Kidney (tissue), 14 donors: ENCODE measurements around the gene PPP2R3C. TPM values are rescaled to one million over a fixed set of nuclear protein-coding genes. Genes with fewer than 3 reads are reported as not detected.
A peak's percentile ranks its signal among the peaks of the same experiment; 100 is the strongest.

ENCODE experiments used
- DNase-seq, 5 donors: peaks; one replicate each; pipeline ENCODE4 v3.0.0-alpha.2; 2013 to 2020
- FAIRE-seq: peaks from 2 replicates; lab custom pipeline; 2012; peaks lifted over from hg19 to GRCh38; lab: Jason Lieb, UNC
- H3K27ac ChIP-seq, 2 donors: one replicate each; pipeline ENCODE4 v1.7.0; 2013; ENCODE audit warnings: low read depth in 2 of 2, low read length in 2 of 2, inconsistent platforms in 1 of 2
- H3K27me3 ChIP-seq: one replicate; pipeline ENCODE4 v1.7.1; 2013; ENCODE audit warnings: low read length, inconsistent platforms; ENCODE audit not compliant: control insufficient read depth, insufficient read depth
- H3K36me3 ChIP-seq, 3 donors: one replicate each; pipeline versions ENCODE4 v1.7.0 to v1.7.1; 2013; ENCODE audit warnings: low read length in 3 of 3, control low read depth in 1 of 3, inconsistent platforms in 1 of 3; ENCODE audit not compliant: insufficient read depth in 3 of 3, control insufficient read depth in 2 of 3
- H3K4me1 ChIP-seq, 3 donors: one replicate each; pipeline versions ENCODE4 v1.7.0 to v1.7.1; 2013; ENCODE audit warnings: low read length in 3 of 3, inconsistent platforms in 1 of 3, low read depth in 1 of 3; ENCODE audit not compliant: control insufficient read depth in 2 of 3, insufficient read depth in 2 of 3
- H3K4me3 ChIP-seq, 3 donors: one replicate each; pipeline versions ENCODE4 v1.7.0 to v1.8.1; 2013; ENCODE audit warnings: low read length in 3 of 3, control low read depth in 1 of 3, inconsistent platforms in 1 of 3
- H3K9ac ChIP-seq, 3 donors: one replicate each; pipeline versions ENCODE4 v1.7.0 to v1.7.1; 2013; ENCODE audit warnings: low read length in 3 of 3, control low read depth in 1 of 3, inconsistent platforms in 1 of 3
- H3K9me3 ChIP-seq, 3 donors: one replicate each; pipeline versions ENCODE4 v1.7.0 to v1.7.1; 2013; ENCODE audit warnings: low read length in 3 of 3, control low read depth in 1 of 3, inconsistent platforms in 1 of 3; ENCODE audit not compliant: control insufficient read depth in 2 of 3, insufficient read depth in 1 of 3
- intact Hi-C: fragments of 100-400 bp; cut with DNase I; formaldehyde crosslinking; loops from one replicate; pipeline ENCODE4 v1.11.1; 2022
- polyA plus RNA-seq: library from polyadenylated mRNA; stranded (reverse); fragments of 350-450 nt; fragmentation: Illumina TruSeq; extraction: RNeasy Lipid Tissue Mini Kit (QIAGEN cat#74804); gene quantifications from one replicate; pipeline ENCODE4 v1.2.3, GENCODE V29; 2014; ENCODE audit warnings: low read depth, low replicate concordance; ENCODE audit not compliant: insufficient read depth
- total RNA-seq: library from RNA; stranded (reverse); fragmentation: NEBNext Ultra II Directional; extraction: Animal tissue kit (Norgen Biotek cat#: 25700); gene quantifications from one replicate; pipeline ENCODE4 v1.2.1, GENCODE V29; 2021
- TF ChIP-seq, protein P1 (sequence below): IDR thresholded peaks from 3 replicates; pipeline ENCODE4 v1.5.1; 2012; ENCODE audit warnings: mild to moderate bottlenecking, moderate library complexity, borderline replicate concordance; ENCODE audit not compliant: insufficient read depth; ENCODE audit errors: extremely low read depth
- donor health status: control.
- donor health status: control.
- donor health status: control.
- donor health status: control.
- donor health status: control.
- donor health status: DM: yes; HTN: yes; CAD: no.
- donor health status: Normal renal cell carcinoma (clear cell type).

PPP2R3C gene
- total and polyA plus RNA-seq, 2 donors from 2014 or later, result 24.8 to 33.7 TPM

DNA sequence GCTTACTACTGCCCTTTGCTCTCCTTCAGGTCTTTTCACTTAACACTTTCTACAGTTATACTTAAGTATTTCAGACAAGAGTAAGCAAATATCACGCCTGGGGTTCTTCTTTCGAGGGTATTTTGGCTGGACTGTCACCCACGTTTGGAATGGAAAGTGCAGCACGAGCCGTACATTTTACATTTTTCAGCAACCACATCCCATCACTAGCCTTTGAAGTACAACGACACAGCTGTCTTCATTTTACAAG is 76.1 kb downstream of the PPP2R3C start:
- no peak for FAIRE-seq

DNA sequence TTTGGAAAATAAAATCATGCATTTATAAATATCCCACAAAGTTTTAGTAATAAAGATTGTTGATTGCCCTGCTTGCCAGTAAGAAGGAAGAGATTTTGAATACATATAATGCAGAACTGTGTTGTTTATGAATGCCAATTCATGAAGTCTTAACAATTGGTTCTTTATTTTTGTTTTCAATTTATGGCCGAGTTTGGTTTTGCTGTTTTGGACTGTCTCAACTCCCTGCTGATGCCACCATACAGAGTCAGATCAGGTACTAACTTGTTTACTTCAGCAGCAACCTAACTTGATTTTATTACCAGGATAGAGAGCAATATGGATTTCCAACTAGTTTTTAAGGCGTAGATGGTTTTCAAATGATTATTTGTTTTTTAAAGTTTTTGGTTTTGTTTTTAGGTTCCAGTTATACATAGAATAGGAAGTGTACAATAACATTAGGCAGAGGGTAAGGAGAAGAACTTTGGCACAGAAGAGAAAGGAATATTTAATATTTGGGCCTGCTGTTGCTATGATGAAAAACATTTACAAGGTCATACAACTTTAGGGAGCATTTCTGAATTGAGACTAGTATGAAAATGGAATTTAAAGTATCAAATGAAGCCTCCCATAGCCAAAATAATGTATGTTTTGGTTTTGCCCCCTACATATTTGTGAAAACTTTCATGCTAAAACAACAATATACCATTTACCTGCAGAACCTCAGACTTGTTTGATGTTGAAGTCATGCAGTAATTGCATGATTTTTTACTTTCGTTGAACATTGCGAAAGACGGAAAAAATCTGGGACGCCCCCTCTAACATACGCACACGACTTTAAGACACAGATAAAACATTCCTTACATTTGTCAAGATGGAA is 76.6 kb downstream of the PPP2R3C start:
- H3K27ac ChIP-seq, result peak overlapping the region; percentile 89 to 97
- peak overlapping the region; percentile 45 to 98 (median 90) for H3K9ac ChIP-seq
- H3K4me3 ChIP-seq, result peak overlapping the region; percentile 90 to 93 (median 91)
- H3K27me3 ChIP-seq, result no peaks in the 10 kb centered on the region
- no peak for FAIRE-seq
- no peaks in the 10 kb centered on the region for H3K36me3 ChIP-seq
- peak in 1 of 5 donors; percentile 12 for DNase-seq
- TF ChIP-seq, protein P1, sequence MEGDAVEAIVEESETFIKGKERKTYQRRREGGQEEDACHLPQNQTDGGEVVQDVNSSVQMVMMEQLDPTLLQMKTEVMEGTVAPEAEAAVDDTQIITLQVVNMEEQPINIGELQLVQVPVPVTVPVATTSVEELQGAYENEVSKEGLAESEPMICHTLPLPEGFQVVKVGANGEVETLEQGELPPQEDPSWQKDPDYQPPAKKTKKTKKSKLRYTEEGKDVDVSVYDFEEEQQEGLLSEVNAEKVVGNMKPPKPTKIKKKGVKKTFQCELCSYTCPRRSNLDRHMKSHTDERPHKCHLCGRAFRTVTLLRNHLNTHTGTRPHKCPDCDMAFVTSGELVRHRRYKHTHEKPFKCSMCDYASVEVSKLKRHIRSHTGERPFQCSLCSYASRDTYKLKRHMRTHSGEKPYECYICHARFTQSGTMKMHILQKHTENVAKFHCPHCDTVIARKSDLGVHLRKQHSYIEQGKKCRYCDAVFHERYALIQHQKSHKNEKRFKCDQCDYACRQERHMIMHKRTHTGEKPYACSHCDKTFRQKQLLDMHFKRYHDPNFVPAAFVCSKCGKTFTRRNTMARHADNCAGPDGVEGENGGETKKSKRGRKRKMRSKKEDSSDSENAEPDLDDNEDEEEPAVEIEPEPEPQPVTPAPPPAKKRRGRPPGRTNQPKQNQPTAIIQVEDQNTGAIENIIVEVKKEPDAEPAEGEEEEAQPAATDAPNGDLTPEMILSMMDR, result no peak
- intact Hi-C loops, result no loop called here
- peaks cover 0 to 5% (median 2%) of the 10 kb centered on the region in 3 donors for H3K4me1 ChIP-seq
- no peaks in the 10 kb centered on the region for H3K9me3 ChIP-seq

More for the DNA sequence above, 76.1 kb downstream of the PPP2R3C start:
- no peak for DNase-seq
- Histone ChIP-seq H3K9ac (peak overlapping the region; percentile 45 to 98 (median 90)), H3K4me3 (peak overlapping the region; percentile 90 to 93 (median 91)), H3K36me3 (no peaks in the 10 kb centered on the region), H3K4me1 (peaks cover 0 to 5% (median 2%) of the 10 kb centered on the region in 3 donors), H3K27me3 (no peaks in the 10 kb centered on the region), H3K27ac (peak overlapping the region; percentile 89 to 97), H3K9me3 (no peaks in the 10 kb centered on the region)
- intact Hi-C loops, result no loop called here
- TF ChIP-seq, protein P1, result no peak

DNA sequence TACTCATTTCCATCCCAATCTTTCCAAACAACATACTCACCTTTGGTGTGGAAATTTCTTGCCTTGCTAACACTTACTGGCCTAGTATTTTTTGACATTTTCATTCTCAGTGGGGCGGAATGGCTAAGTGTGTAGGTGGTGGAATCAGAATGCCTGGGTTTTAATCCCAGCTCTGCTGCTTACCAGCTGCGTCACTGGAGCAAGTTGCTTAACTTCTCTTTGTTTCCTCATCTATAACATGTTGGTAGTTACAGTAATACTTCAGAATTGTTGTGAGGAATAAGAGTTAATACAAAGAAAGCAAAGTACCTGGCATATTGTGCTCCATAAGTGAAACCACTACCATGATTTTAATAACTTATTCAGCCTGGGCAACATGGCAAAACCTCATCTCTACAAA is 78.7 kb downstream of the PPP2R3C start:
- Histone ChIP-seq H3K9ac (no peak overlapping the region), H3K27me3 (no peaks in the 10 kb centered on the region), H3K4me1 (peaks cover 0 to 5% (median 2%) of the 10 kb centered on the region in 3 donors), H3K36me3 (no peaks in the 10 kb centered on the region), H3K9me3 (no peaks in the 10 kb centered on the region), H3K4me3 (no peak overlapping the region), H3K27ac (no peak overlapping the region)
- DNase-seq, result no peak
- intact Hi-C loops, result no loop called here
- TF ChIP-seq, protein P1, result no peak
- FAIRE-seq, result no peak
